PFSK-1 (cell line): Measurements from ENCODE around the gene EVI2A.

Experiments
- POLR2AphosphoS5 ChIP-seq: IDR thresholded peaks from 2 replicates; pipeline ENCODE4 v1.6.1; 2012; ENCODE audit warnings: low read depth, mild to moderate bottlenecking, control low read depth, low read length, moderate library complexity
- REST ChIP-seq, 2 experiments: IDR thresholded peaks; 2 replicates each; pipeline versions ENCODE4 v1.6.1 to v1.8.0; 2011 to 2012; ENCODE audit warnings: low read depth in 2 of 2, low read length in 2 of 2, control low read depth in 1 of 2, inconsistent platforms in 1 of 2, mild to moderate bottlenecking in 1 of 2, moderate library complexity in 1 of 2; ENCODE audit not compliant: insufficient read depth in 1 of 2
- SIN3A ChIP-seq: IDR thresholded peaks from 2 replicates; pipeline ENCODE4 v1.6.1; 2012; ENCODE audit warnings: mild to moderate bottlenecking, low read length, moderate library complexity, borderline replicate concordance; ENCODE audit not compliant: insufficient read depth
- TAF1 ChIP-seq: IDR thresholded peaks from 2 replicates; pipeline ENCODE4 v1.6.1; 2012; ENCODE audit warnings: low read length, control low read depth, borderline replicate concordance; ENCODE audit not compliant: insufficient read depth

GRCh38 chr17:31339906-31340661, 18.7 kb upstream of the EVI2A start:
- TF ChIP-seq TAF1: no peak
- no peak for TF ChIP-seq POLR2AphosphoS5
- no peak for TF ChIP-seq REST (IDR thresholded peaks at IDR 0.05; ENCODE audit: insufficient read depth in 1 of 2, low read depth in 2 of 2, low read length in 2 of 2)
- no peak for TF ChIP-seq SIN3A
